ENCODE measurements around the gene ATP12A. TPM values are rescaled to one million over a fixed set of nuclear protein-coding genes. Genes with fewer than 3 reads are reported as not detected.

Gene ATP12A
- total RNA-seq, 1 experiment from 2014 or later = 0.47 TPM

- BruUV-seq (replicated peaks) = no TSS peak
- intact Hi-C loops (cut with micrococcal nuclease; ENCODE audit: unreplicated experiment) = no loop called here
- Histone ChIP-seq H3K4me3 (ENCODE audit: low read depth, low read length, poor library complexity, severe bottlenecking) (no peak overlapping the region), H3K4me1 (ENCODE audit: insufficient read depth, low read length, poor library complexity, severe bottlenecking) (peaks cover 17% of the 10 kb centered on the region), H3K9me3 (ENCODE audit: low read depth, low read length, poor library complexity, severe bottlenecking) (no peaks in the 10 kb centered on the region), H3K36me3 (ENCODE audit: insufficient read depth, low read length, poor library complexity, severe bottlenecking) (no peaks in the 10 kb centered on the region), H3K27ac (ENCODE audit: low read depth, low read length, poor library complexity, severe bottlenecking) (no peak overlapping the region), H3K27me3 (replicated peaks; ENCODE audit: insufficient read depth, low read depth, low read length, poor library complexity) (no peaks in the 10 kb centered on the region)
- CTCF ChIA-PET = no interaction called here
- POLR2A ChIA-PET (ENCODE audit: low non-redundant PET) = no interaction called here
- no peak for DNase-seq (ENCODE audit: low spot score)
- TF ChIP-seq CTCF (conservative IDR thresholded peaks at IDR 0.05; ENCODE audit: low read depth, low read length) (no peak), EZH2 (IDR thresholded peaks at IDR 0.05; ENCODE audit: borderline replicate concordance, low read depth, low read length, poor library complexity, severe bottlenecking) (no peak)
Observed at GRCh38 chr13:24688111-24688510, 7.9 kb downstream of the ATP12A start.

- no peaks in the 10 kb centered on the region for H3K9me3 ChIP-seq (ENCODE audit: low read depth, low read length, poor library complexity, severe bottlenecking)
- H3K36me3 ChIP-seq (ENCODE audit: insufficient read depth, low read length, poor library complexity, severe bottlenecking) = no peaks in the 10 kb centered on the region
- no TSS peak for BruUV-seq (replicated peaks)
- H3K27me3 ChIP-seq (replicated peaks; ENCODE audit: insufficient read depth, low read depth, low read length, poor library complexity) = no peaks in the 10 kb centered on the region
- no peak overlapping the region for H3K4me3 ChIP-seq (ENCODE audit: low read depth, low read length, poor library complexity, severe bottlenecking)
- peaks cover 16% of the 10 kb centered on the region for H3K4me1 ChIP-seq (ENCODE audit: insufficient read depth, low read length, poor library complexity, severe bottlenecking)
- DNase-seq (ENCODE audit: low spot score) = no peak
- ChIA-PET CTCF (no interaction called here), POLR2A (ENCODE audit: low non-redundant PET) (no interaction called here)
- no peak overlapping the region for H3K27ac ChIP-seq (ENCODE audit: low read depth, low read length, poor library complexity, severe bottlenecking)
- intact Hi-C loops (cut with micrococcal nuclease; ENCODE audit: unreplicated experiment) = no loop called here
- TF ChIP-seq CTCF (conservative IDR thresholded peaks at IDR 0.05; ENCODE audit: low read depth, low read length) = no peak
- no peak for TF ChIP-seq EZH2 (IDR thresholded peaks at IDR 0.05; ENCODE audit: borderline replicate concordance, low read depth, low read length, poor library complexity, severe bottlenecking)
Observed at GRCh38 chr13:24688950-24689349, 8.7 kb downstream of the ATP12A start.

- DNase-seq (ENCODE audit: low spot score) = no peak
- TF ChIP-seq EZH2 (IDR thresholded peaks at IDR 0.05; ENCODE audit: borderline replicate concordance, low read depth, low read length, poor library complexity, severe bottlenecking) (no peak), CTCF (conservative IDR thresholded peaks at IDR 0.05; ENCODE audit: low read depth, low read length) (no peak)
- ChIA-PET POLR2A (ENCODE audit: low non-redundant PET) (no interaction called here), CTCF (interaction anchor here (0.7 kb wide), 1 partner anchor 671 kb away, joined by 3 read pairs; no protein-coding TSS in a partner anchor)
- Histone ChIP-seq H3K9me3 (ENCODE audit: low read depth, low read length, poor library complexity, severe bottlenecking) (no peaks in the 10 kb centered on the region), H3K4me1 (ENCODE audit: insufficient read depth, low read length, poor library complexity, severe bottlenecking) (no peaks in the 10 kb centered on the region), H3K4me3 (ENCODE audit: low read depth, low read length, poor library complexity, severe bottlenecking) (no peak overlapping the region), H3K27me3 (replicated peaks; ENCODE audit: insufficient read depth, low read depth, low read length, poor library complexity) (no peaks in the 10 kb centered on the region), H3K36me3 (ENCODE audit: insufficient read depth, low read length, poor library complexity, severe bottlenecking) (no peaks in the 10 kb centered on the region), H3K27ac (ENCODE audit: low read depth, low read length, poor library complexity, severe bottlenecking) (no peak overlapping the region)
- intact Hi-C loops (cut with micrococcal nuclease; ENCODE audit: unreplicated experiment) = loop anchor here (5.0 kb wide), 1 partner anchor 36 kb away; no protein-coding TSS in a partner anchor
- BruUV-seq (replicated peaks) = no TSS peak
Observed at GRCh38 chr13:24691381-24691780, 11.2 kb downstream of the ATP12A start.

Measured in A673 (cell line).